Activated effector memory CD4-positive, alpha-beta T cell treated with anti-CD3 and anti-CD28 coated beads, Interleukin-2, amount 50 U/mL, for 16 hours (primary cell): Measurements from ENCODE around the gene ADAMTS4.

Experiments used
- DNase-seq: peaks from one replicate; pipeline ENCODE4 v3.0.0-alpha.2; 2020

ADAMTS4 gene

GRCh38 chr1:161195171-161195570, 3.7 kb downstream of the ADAMTS4 start:
- DNase-seq, result no peak

DNA sequence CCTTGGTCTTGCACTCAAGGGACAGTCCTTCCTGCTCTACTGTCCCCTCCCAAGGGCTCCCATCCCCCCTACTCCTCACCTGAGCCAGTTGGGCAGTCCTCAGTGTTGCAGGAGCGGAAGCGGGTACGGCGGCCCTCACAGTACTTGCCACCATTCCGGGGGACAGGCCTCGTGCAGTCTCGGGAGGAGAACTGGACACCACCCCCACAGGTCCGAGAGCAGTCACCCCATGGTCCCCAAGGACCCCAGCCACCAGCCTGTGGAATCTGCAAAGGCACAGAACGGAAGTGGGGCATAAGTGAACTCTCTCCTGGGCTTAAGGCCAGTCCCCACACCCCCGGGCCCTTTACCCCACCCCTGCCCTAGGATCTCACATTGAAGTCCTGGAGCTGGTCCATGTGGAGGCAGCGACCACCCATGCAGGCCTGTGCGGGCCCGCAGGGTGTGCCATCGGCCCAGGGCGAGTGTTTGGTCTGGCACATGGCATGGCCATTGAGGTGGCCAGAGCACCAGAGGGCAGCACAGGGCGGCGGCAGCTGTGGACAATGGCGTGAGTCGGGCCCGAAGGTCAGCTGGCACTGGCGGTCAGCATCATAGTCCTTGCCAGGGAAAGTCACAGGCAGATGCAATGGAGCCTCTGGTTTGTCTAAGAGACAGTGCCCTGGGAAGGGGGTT, 5.2 kb downstream of the ADAMTS4 start:
- DNase-seq, result no peak

DNA sequence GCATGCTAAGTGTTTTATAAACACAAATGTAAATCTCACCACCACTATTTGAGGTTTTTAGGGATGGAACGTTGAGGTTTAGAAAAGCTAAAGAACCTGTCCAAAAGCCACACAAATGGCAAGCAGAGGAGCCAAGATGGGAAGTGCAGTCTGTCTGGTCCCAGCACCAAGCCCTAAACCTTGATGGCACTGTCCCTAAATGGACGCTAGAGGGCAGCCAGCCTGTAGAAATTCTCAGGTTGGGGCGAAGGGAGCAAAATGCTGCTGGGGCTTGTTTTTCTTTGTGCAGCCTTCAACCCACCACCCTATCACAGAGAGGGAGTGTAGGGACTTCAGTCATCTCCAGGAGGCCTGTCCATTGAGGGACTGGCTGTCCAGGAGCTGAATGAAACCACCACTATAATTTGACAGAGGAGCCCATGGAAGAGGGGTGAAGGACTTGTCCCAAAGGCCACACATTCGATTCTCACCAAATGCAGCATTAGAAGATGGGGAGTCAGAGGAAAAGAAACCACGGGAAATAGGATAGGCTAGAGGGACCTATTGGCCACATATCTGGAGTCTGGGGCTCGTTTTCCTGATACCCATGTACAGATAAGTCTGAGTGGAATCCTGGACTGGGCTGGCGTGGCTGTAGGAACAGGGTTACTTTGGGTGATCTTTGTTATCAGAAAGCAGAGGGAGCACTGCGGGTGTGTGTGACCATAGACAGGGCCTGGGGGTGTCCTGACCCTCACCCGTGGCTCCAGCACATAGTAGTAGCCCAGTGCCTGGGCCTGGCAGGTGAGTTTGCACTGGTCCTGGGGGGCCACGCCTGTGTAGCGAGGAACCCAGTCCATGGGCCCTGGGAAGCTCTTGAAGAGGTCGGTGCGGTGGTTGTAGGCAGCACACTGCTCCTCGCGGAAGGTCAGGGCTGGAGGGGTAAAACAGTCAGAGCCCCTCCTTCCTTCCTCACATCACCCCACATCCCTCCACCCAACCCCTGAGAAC, 6.1 kb downstream of the ADAMTS4 start:
- peak; percentile 87 for DNase-seq

DNA sequence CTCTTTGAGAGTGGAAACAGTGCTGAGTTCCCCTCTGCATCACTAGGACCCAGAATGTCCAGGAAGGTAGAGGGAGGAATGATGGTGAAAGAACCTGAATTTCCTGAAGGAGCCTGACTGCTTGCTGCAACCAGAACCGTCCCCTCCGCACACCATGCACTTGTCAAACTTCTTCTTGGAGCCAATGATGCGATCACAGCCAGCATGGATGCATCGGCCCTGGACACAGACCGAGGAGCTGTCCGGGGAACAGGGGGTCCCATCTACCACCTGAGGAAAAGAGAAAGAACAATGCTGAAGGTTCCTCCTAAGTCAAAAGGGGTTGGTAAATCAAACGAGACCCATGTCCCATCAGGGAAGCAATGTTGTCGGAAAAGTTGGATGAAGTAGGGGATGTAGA, 6.9 kb downstream of the ADAMTS4 start:
- DNase-seq, result no peak

GRCh38 chr1:161190962-161191521, 7.8 kb downstream of the ADAMTS4 start:
- no peak for DNase-seq

DNA sequence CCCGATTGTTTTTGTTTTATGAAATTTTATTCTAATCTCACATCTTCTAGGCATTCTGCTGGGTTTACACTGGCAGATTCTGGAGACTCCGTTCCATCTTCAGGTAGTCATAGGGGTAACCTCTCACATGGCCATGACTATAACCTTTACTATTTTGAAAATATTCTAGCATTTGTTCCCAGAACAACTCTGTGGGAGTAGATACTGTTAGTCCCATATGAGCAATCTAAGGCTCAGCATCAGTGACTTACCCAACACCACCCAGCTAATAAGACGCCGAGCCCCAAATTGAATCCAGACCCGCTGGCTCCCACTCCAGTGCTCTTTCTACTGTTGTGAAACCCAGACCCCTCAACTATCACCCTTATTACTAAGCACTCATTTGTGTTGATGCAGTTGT, 9.8 kb downstream of the ADAMTS4 start:
- no peak for DNase-seq

DNA sequence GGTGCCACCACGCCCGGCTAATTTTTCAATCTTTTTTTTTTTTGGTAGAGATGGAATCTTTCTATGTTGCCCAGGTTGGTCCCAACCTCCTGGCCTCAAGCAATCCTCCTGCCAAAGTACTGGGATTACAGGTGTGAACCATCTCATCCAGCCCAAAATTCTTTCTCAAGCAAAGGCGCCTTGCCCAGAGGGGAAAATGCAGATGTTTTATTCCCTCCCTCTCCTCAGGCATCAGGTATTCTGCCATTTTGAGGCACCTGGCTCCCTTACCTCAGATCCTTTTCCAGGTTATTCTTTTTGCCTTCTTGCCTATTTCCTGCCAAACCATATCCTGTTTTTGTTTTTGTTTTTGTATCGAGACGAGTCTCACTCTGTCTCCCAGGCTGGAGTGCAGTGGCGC, 10.5 kb downstream of the ADAMTS4 start:
- DNase-seq, result no peak

DNA sequence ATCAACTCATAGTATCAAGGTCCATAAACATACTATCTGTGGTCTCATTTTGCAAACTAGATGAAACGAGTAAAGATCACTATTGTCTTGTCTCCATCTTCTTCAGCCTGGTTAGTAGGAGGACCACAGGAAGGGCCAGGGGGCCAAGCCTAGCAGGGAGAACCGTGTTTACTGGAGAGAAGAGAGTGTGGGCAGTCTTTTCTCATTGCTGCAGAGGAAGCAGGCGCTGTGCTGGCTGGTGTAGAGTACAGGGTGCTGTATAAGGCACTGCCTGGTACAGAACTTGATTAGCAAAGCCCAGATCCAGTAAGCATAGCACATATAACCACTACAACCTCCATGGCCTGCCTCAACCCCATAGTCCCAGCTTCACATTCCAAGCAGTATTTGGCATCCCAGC, 11.5 kb downstream of the ADAMTS4 start:
- DNase-seq, result no peak

DNA sequence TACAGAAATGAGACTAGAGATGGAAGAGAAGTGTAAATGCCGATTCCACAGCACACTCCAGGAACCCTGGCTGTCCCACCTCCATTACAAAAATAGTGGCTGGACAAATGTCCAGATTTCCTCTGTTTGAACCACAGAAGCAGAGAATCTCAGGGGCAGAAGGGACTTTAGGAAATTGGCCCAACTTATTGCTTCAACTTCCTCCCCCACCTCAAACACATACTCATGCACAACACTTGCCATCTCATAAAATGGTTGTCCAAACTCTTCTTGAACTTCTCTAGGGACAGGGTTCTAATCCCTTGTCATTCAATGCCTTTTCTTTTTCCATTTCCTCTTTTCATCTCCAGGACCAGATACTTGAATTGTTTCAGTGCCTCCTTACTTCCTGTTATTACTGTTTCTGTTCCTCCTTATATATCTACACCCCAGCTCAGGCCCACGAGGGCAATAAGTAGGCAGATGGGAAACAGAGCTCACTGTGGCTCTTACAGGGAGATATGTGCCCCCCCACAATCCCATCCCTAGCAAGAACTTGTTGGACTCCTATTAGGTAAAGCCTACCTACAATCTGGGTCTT, 13.0 kb downstream of the ADAMTS4 start:
- no peak for DNase-seq

GRCh38 chr1:161185282-161185682, 13.6 kb downstream of the ADAMTS4 start:
- peak; percentile 87 for DNase-seq

- peak; percentile 83 for DNase-seq
Observed at GRCh38 chr1:161182214-161182613, 16.6 kb downstream of the ADAMTS4 start.

GRCh38 chr1:161180639-161181038, 18.2 kb downstream of the ADAMTS4 start:
- no peak for DNase-seq

- DNase-seq, result peak; percentile 50
Observed at GRCh38 chr1:161179698-161180097, 19.2 kb downstream of the ADAMTS4 start.

- no peak for DNase-seq
Observed at GRCh38 chr1:161177936-161178244, 21.0 kb downstream of the ADAMTS4 start.

DNA sequence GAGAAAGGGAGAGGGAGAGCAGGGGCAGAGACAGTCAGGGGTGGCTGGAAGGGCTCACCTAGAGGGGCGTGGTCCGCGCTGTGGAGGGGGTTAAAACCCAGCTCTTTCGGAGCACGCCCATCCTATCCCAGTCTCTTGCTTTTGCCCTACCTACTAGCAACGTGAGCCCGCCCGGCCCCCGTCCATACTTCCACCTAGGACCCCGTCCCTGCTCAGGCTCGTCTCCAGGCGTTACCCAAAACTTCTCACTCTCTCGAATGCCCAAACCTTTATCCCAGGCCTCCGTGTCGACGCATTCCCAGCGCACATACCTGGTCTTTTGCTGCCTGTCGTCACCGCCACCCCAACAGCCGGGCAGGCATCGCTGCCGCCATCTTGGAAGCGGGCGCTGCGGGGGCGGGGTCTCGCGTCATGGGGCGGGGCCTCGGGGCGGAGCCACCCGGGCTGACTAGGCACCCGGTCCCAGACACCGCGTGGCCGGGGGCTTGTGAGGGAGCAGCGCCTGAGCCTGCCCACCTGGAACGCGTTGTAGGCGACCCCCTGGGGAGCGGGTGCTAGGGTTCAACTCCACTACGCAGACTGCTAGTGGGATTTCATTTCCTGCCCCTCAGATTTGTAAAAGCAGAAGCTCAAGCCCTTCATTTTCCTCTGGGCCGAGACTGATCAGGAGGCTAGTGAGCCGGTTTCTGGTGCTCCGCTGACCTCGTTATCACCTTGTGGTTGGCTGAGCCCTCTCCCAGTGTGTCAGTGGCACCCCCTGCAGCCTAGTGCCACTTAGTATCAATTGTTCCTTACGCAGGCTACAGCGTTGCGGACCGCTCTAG, 21.5 kb downstream of the ADAMTS4 start, which contains the start of gene B4GALT3:
Gene B4GALT3, minus strand, starts transcription at position 396 of the 824 bp plus-strand sequence. CDS start 1,447 bp downstream, outside the sequence.
- DNase-seq, result peak; percentile 97

DNA sequence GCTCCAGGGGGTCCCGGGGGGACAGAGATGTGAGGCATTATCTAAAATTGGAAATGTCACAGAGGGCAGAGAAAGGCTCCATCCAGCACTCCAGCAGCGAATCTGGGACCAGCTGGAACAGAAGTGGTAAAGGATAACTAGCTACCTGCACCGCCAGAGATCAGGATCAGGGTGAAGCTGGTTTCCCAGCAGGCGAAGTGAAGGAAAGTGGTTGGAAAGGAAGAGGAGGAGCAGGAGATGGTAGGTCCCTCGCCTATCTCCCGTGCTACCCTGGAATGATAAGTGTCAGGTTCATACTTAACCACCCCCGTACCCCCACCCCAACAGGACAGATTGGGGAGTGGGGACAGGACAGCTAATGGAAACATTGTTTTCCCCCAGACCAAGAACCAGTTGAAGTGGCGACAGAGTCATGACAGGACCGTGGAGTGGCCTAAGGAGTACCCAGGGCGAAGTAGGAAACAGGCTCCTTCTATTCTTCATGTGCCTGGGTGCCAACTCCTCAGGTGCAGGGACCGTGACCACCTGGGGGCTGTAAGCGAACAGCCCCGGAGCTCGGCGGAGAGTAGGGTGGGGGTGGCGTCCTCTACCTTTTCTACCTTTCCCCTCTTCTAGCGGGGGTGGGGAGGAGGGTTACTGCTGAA, 22.3 kb downstream of the ADAMTS4 start:
- no peak for DNase-seq

- no peak for DNase-seq
Observed at GRCh38 chr1:161175771-161176453, 22.9 kb downstream of the ADAMTS4 start.

DNA sequence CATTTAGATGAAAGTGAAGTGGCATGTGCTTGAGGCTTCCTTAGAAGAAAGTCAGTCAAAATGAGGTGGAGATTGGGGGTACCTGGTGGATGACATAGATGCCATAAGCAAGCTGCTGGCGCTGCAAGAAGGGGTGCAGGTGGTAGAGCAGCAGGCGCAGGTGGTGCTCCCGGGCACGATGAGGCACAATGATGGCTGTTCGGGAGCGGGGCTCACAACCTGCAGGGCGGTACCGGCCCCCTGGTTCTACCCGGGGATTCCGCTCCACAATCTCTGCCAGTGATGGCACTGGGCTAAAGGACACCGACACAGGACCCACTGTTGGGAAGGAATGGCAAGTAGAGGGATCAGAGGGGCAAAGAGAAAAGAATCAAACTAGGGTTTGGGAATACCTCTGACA, 23.9 kb downstream of the ADAMTS4 start:
- DNase-seq, result no peak

DNA sequence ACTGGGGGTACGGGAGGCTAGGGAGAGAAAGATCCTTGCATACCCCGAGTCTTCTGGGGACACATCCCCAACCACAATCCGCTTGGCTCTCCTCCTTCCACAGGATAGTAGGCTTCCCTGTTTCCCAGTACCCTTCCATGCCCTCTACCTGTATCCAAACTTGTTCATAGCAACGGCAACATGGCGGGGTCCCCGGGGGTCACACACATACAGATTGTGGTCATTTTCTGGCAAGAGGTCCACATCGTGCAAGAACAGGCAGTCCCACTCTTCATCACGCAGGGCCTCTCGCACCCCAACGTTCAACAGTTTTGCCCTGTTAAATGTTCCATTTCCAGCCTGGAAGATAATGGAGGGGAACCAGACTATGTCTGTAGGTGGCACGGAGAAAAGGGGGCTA, 25.1 kb downstream of the ADAMTS4 start:
- no peak for DNase-seq

DNA sequence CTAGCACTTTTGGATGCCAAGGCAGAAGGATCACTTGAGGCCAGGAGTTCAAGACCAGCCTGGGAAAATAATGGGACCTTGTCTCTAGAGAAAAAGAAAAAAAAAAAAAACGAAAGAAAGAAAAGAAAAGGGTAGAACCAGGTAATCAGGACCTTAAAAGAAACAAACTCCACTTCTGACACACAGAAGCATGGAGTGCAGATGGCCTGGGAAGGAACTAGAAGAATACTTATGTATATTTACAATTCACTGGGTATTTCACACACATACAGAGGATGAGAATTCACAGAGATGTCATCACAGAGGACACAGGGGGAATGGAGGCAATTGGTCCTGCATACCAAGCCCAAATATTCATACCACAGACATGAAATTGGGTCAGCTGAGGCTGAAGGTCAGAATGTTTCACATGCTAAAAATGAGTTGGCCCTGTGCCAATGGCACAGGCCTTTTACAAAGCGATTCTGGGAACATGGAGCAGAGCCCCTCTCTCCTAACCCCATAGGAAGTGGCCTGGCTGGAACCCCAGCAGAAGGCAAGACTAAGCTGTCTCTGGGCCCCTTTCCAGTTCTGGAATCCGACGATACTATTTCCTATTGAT, 26.0 kb downstream of the ADAMTS4 start:
- DNase-seq, result no peak

DNA sequence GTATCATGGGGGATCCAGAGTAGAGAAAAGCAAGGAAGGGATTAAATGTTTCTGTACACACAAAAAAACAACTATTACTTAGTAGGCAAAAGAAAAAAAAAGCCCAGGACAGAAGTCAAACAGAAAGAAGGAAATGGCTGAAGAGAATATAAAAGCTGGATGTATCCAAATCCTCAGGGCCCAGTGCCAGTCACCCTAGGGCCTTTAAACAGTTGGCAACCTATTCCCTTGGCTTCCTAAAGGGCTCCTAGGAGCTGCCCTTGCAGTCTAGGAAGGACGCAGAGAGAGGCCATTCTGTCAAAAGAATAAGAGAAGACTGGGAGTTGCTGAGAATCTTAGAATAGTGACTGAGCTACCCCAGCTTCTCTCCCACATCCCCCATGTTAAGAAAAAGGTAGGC, 26.5 kb downstream of the ADAMTS4 start:
- DNase-seq, result no peak
